GM12878 (cell line): ENCODE data around the gene ZNF850. TPM values are rescaled to one million over a fixed set of nuclear protein-coding genes. Genes with fewer than 3 reads are reported as not detected.

Experiments used
- ATAC-seq: fragments of 200-7000 bp; cut with Tn5 transposase; 3 replicates; pipeline ENCODE4 v1.9.1; 2020; ENCODE audit warnings: mild to moderate bottlenecking, moderate library complexity
- BruUV-seq: library from RNA; stranded (reverse); fragments of 400-500 nt; replicated peaks from 2 replicates; lab custom pipeline; 2021; lab: Mats Ljungman, UMichigan
- CTCF ChIA-PET: fragments of 300-600 bp; sonication (Branson Sonifier 250); formaldehyde crosslinking; extraction: SDS; loops from one replicate; lab custom pipeline; 2021; ENCODE audit warnings: inconsistent platforms; lab: Yijun Ruan, JAX
- POLR2A ChIA-PET: fragments of 350-600 bp; formaldehyde crosslinking; extraction: SDS; loops from one replicate; lab custom pipeline; 2021; ENCODE audit warnings: inconsistent platforms; lab: Charles Lee
- RAD21 ChIA-PET: fragments of 300-600 bp; sonication (Branson Sonifier 250); formaldehyde crosslinking; loops from one replicate; lab custom pipeline; 2023; ENCODE audit warnings: antibody characterized with exemption; ENCODE audit not compliant: unreplicated experiment; lab: Charles Lee
- SMC1A ChIA-PET: fragments of 300-600 bp; sonication (Branson Sonifier 250); formaldehyde crosslinking; loops from one replicate; lab custom pipeline; 2023; ENCODE audit not compliant: unreplicated experiment, uncharacterized antibody; lab: Charles Lee
- DNase-seq: peaks from one replicate; pipeline ENCODE4 v3.0.0-alpha.2; 2011; ENCODE audit warnings: low read depth, low spot score
- FAIRE-seq: peaks from 3 replicates; lab custom pipeline; 2011; peaks lifted over from hg19 to GRCh38; lab: Jason Lieb, UNC
- H2AFZ ChIP-seq: 2 replicates; pipeline ENCODE4 v1.6.0; 2011; ENCODE audit warnings: low read depth, low read length, control low read depth; ENCODE audit not compliant: control insufficient read depth
- H3K27ac ChIP-seq: 2 replicates; pipeline ENCODE4 v1.5.1; 2011; ENCODE audit warnings: control low read depth; ENCODE audit not compliant: control insufficient read depth, insufficient read depth
- H3K27me3 ChIP-seq, 2 experiments: replicated peaks in 1 of 2; 2 replicates each; pipeline versions ENCODE4 v1.6.0 to v1.6.1; 2011; ENCODE audit warnings: low read length in 1 of 2; ENCODE audit not compliant: control insufficient read depth in 2 of 2, insufficient read depth in 2 of 2
- H3K36me3 ChIP-seq, 2 experiments: 2 replicates each; pipeline ENCODE4 v1.5.1; 2011; ENCODE audit warnings: low read length in 1 of 2; ENCODE audit not compliant: control insufficient read depth in 2 of 2, insufficient read depth in 2 of 2
- H3K4me1 ChIP-seq: 2 replicates; pipeline ENCODE4 v1.6.1; 2011; ENCODE audit warnings: mild to moderate bottlenecking, low read length, moderate library complexity, mixed read lengths; ENCODE audit not compliant: control insufficient read depth, insufficient read depth
- H3K4me2 ChIP-seq: 2 replicates; pipeline ENCODE4 v1.6.0; 2011; ENCODE audit warnings: control low read depth; ENCODE audit not compliant: control insufficient read depth, insufficient read depth
- H3K4me3 ChIP-seq: fragments of 200-600 bp; sonication (generic); 2 replicates; pipeline ENCODE4 v1.5.1; 2016
- H3K79me2 ChIP-seq: 2 replicates; pipeline ENCODE4 v1.6.0; 2011; ENCODE audit warnings: low read length; ENCODE audit not compliant: control insufficient read depth, insufficient read depth
- H3K9ac ChIP-seq: 2 replicates; pipeline ENCODE4 v1.8.0; 2011; ENCODE audit warnings: low read length, control low read depth, mixed read lengths; ENCODE audit not compliant: control insufficient read depth, insufficient read depth
- H3K9me3 ChIP-seq: replicated peaks from 3 replicates; pipeline ENCODE4 v1.5.1; 2011; ENCODE audit warnings: mild to moderate bottlenecking, low read length; ENCODE audit not compliant: control insufficient read depth, insufficient read depth
- H4K20me1 ChIP-seq: 2 replicates; pipeline ENCODE4 v1.6.0; 2011; ENCODE audit not compliant: control insufficient read depth, insufficient read depth
- BCLAF1 ChIP-seq: fragments of 450-650 bp; IDR thresholded peaks from 2 replicates; pipeline ENCODE4 v1.6.1; 2017; ENCODE audit warnings: antibody characterized with exemption, mild to moderate bottlenecking, moderate library complexity
- BHLHE40 ChIP-seq, 2 experiments: fragments of 450-650 bp in 1 of 2; IDR thresholded peaks; 2 replicates each; pipeline ENCODE4 v1.6.1; 2011 to 2017; ENCODE audit warnings: low read depth in 2 of 2, borderline replicate concordance in 1 of 2, improper control_type of control experiment in 1 of 2, low read length in 1 of 2, mild to moderate bottlenecking in 1 of 2
- CBFB ChIP-seq: IDR thresholded peaks from 2 replicates; pipeline ENCODE4 v1.6.1; 2016; ENCODE audit warnings: antibody characterized with exemption, low read depth
- CREM ChIP-seq: IDR thresholded peaks from 2 replicates; pipeline ENCODE4 v1.6.1; 2014; ENCODE audit warnings: antibody characterized with exemption, low read depth
- HDGF ChIP-seq: fragments of 450-650 bp; IDR thresholded peaks from 2 replicates; pipeline ENCODE4 v1.6.1; 2016; ENCODE audit warnings: antibody characterized with exemption
- NFYB ChIP-seq: IDR thresholded peaks from 2 replicates; pipeline ENCODE4 v1.6.1; 2011; ENCODE audit warnings: low read depth, mild to moderate bottlenecking, low read length, improper control_type of control experiment, moderate library complexity; ENCODE audit not compliant: insufficient read depth
- RB1 ChIP-seq: fragments of 450-650 bp; formaldehyde crosslinking; IDR thresholded peaks from 2 replicates; pipeline ENCODE4 v1.6.1; 2017; ENCODE audit warnings: mild to moderate bottlenecking, borderline replicate concordance
- RCOR1 ChIP-seq: conservative IDR thresholded peaks from 2 replicates; pipeline ENCODE4 v1.6.1; 2012; ENCODE audit warnings: low read depth, low read length, improper control_type of control experiment
- SIX5 ChIP-seq: IDR thresholded peaks from 2 replicates; pipeline ENCODE4 v1.6.1; 2011; ENCODE audit warnings: mild to moderate bottlenecking, low read depth, low read length, moderate library complexity; ENCODE audit not compliant: severe bottlenecking
- SMC3 ChIP-seq: IDR thresholded peaks from 2 replicates; pipeline ENCODE4 v1.6.1; 2011; ENCODE audit warnings: low read length, improper control_type of control experiment, borderline replicate concordance
- SUPT20H ChIP-seq: IDR thresholded peaks from 2 replicates; pipeline ENCODE4 v1.6.1; 2011; ENCODE audit warnings: low read depth, mild to moderate bottlenecking, low read length, moderate library complexity, borderline replicate concordance; ENCODE audit not compliant: control insufficient read depth
- TCF3 ChIP-seq: IDR thresholded peaks from 2 replicates; pipeline ENCODE4 v1.6.1; 2012; ENCODE audit warnings: low read depth, mild to moderate bottlenecking, low read length, borderline replicate concordance; ENCODE audit not compliant: insufficient read depth
- ZNF592 ChIP-seq: fragments of 450-650 bp; IDR thresholded peaks from 2 replicates; pipeline ENCODE4 v1.6.1; 2017; ENCODE audit warnings: mild to moderate bottlenecking, moderate library complexity
- ZNF622 ChIP-seq: fragments of 450-650 bp; IDR thresholded peaks from 2 replicates; pipeline ENCODE4 v1.6.1; 2017; ENCODE audit warnings: mild to moderate bottlenecking, inconsistent platforms
- WGBS: methylation state at CpG from one replicate; pipeline ENCODE4 v1.1.6; 2016; ENCODE audit warnings: low lambda C conversion rate; ENCODE audit not compliant: insufficient replicate concordance, insufficient coverage; ENCODE audit errors: missing lambda C conversion rate; 5-methylcytosine and 5-hydroxymethylcytosine counted together
- in situ Hi-C: fragments of 300-500 bp; cut with MboI; formaldehyde crosslinking; loops from 9 replicates; pipeline ENCODE4 v1.14.3; 2018; ENCODE audit warnings: mixed read lengths
- intact Hi-C: fragments of 100-400 bp; cut with micrococcal nuclease; formaldehyde crosslinking; loops from one replicate; pipeline ENCODE4 v1.14.2; 2022; ENCODE audit not compliant: unreplicated experiment
- polyA plus RNA-seq, 11 experiments: library from polyadenylated mRNA; depleted of rRNA in 4 of 11; unstranded in 6 of 11; stranded (reverse) in 5 of 11; fragments of >200 nt; fragmentation: Nextera tagmentation in 4 of 11; fragmentation: Illumina TruSeq in 1 of 11; extraction: Ambion mirVana in 4 of 11; extraction: Trizol in 1 of 11; gene quantifications; 1 replicate in 1 of 11; 2 replicates in 10 of 11; pipeline versions ENCODE4 v1.2.1 to v1.2.3, GENCODE V29; 2011 to 2016; ENCODE audit warnings: inconsistent platforms in 2 of 11, missing spikeins in 2 of 11, low read depth in 1 of 11
- total RNA-seq, 4 experiments: library from RNA; depleted of rRNA in 3 of 4; stranded (reverse); fragments of >200 nt in 3 of 4; fragmentation: Illumina TruSeq in 1 of 4; extraction: Trizol in 1 of 4; gene quantifications; 2 replicates each; pipeline versions ENCODE4 v1.2.1 to v1.2.3, GENCODE V29; 2013 to 2021
- TF ChIP-seq, protein P1 (sequence below): fragments of 450-650 bp; IDR thresholded peaks from 2 replicates; pipeline ENCODE4 v1.6.1; 2018; ENCODE audit warnings: mild to moderate bottlenecking, low read depth, moderate library complexity; ENCODE audit not compliant: partially characterized antibody

ZNF850 gene
- total and polyA plus RNA-seq, 10 of the 15 experiments (the other 5 are each of a cell fraction or from before 2014, with no cell fraction given): 0.44 to 6.4 (median 2.5) TPM

GRCh38 chr19:36668646-36669045 is 104.0 kb downstream of the ZNF850 start:
- H3K4me1 ChIP-seq: no peaks in the 10 kb centered on the region; the same call in 1 of the 2 replicates

More at GRCh38 chr19:36668646-36669045, 104.0 kb downstream of the ZNF850 start:
- no peaks in the 10 kb centered on the region for H4K20me1 ChIP-seq
- ChIA-PET CTCF (no interaction called here), SMC1A (no interaction called here), RAD21 (no interaction called here), POLR2A (no interaction called here)
- TSS peak; percentile 60 for BruUV-seq
- no peak overlapping the region for H3K4me2 ChIP-seq
- no peak overlapping the region for H3K9ac ChIP-seq
- H3K36me3 ChIP-seq: peaks cover 0 to 1% of the 10 kb centered on the region in 2 experiments; a peak in 1 of 4 replicates
- FAIRE-seq (no peak), DNase-seq (no peak), ATAC-seq (no peak)
- no peaks in the 10 kb centered on the region; the same call in 1 of the 2 replicates for H3K79me2 ChIP-seq
- peaks cover 7% of the 10 kb centered on the region; the same call in 2 of the 3 replicates for H3K9me3 ChIP-seq
- 97% methylated on average over 2 of the region's 2 CpGs for WGBS
- H3K4me3 ChIP-seq: no peak overlapping the region
- H2AFZ ChIP-seq: no peak overlapping the region
- TF ChIP-seq NFYB (no peak), RB1 (no peak), CREM (no peak), BCLAF1 (no peak), TCF3 (no peak), ZNF622 (no peak), BHLHE40 (IDR thresholded peaks at IDR 0.05; ENCODE audit: borderline replicate concordance in 1 of 2, low read depth in 2 of 2, low read length in 1 of 2) (no peak), HDGF (no peak), SUPT20H (no peak), ZNF592 (no peak), SMC3 (no peak), RCOR1 (no peak), CBFB (no peak), SIX5 (no peak)
- TF ChIP-seq, protein P1, sequence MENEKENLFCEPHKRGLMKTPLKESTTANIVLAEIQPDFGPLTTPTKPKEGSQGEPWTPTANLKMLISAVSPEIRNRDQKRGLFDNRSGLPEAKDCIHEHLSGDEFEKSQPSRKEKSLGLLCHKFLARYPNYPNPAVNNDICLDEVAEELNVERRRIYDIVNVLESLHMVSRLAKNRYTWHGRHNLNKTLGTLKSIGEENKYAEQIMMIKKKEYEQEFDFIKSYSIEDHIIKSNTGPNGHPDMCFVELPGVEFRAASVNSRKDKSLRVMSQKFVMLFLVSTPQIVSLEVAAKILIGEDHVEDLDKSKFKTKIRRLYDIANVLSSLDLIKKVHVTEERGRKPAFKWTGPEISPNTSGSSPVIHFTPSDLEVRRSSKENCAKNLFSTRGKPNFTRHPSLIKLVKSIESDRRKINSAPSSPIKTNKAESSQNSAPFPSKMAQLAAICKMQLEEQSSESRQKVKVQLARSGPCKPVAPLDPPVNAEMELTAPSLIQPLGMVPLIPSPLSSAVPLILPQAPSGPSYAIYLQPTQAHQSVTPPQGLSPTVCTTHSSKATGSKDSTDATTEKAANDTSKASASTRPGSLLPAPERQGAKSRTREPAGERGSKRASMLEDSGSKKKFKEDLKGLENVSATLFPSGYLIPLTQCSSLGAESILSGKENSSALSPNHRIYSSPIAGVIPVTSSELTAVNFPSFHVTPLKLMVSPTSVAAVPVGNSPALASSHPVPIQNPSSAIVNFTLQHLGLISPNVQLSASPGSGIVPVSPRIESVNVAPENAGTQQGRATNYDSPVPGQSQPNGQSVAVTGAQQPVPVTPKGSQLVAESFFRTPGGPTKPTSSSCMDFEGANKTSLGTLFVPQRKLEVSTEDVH: no peak
- in situ Hi-C loops (no loop called here), intact Hi-C loops (no loop called here)
- no peak overlapping the region for H3K27ac ChIP-seq
- H3K27me3 ChIP-seq: no peaks in the 10 kb centered on the region
